OCI-LY7 (cell line): ENCODE data around the gene NACAD. TPM values are rescaled to one million over a fixed set of nuclear protein-coding genes. Genes with fewer than 3 reads are reported as not detected.

Experiments used
- BruUV-seq: library from RNA; stranded (reverse); fragments of 400-500 nt; replicated peaks from 2 replicates; lab custom pipeline; 2021; lab: Mats Ljungman, UMichigan
- CTCF ChIA-PET: fragments of 300-600 bp; sonication (Branson Sonifier 250); formaldehyde crosslinking; loops from one replicate; lab custom pipeline; 2022; ENCODE audit warnings: antibody characterized with exemption; ENCODE audit not compliant: unreplicated experiment; lab: Charles Lee
- POLR2A ChIA-PET: fragments of 300-600 bp; sonication (Branson Sonifier 250); formaldehyde crosslinking; loops from one replicate; lab custom pipeline; 2022; ENCODE audit warnings: antibody characterized with exemption; lab: Charles Lee
- DNase-seq: peaks from one replicate; pipeline ENCODE4 v3.0.0-alpha.2; 2015; ENCODE audit warnings: low spot score
- H2AFZ ChIP-seq: fragments of 200-600 bp; sonication (generic), shearing (Covaris generic); 2 replicates; pipeline ENCODE4 v1.6.1; 2014; ENCODE audit warnings: mild to moderate bottlenecking, antibody characterized with exemption, low read length, moderate library complexity
- H3K27ac ChIP-seq: fragments of 200-600 bp; sonication (generic); 2 replicates; pipeline ENCODE4 v1.5.1; 2014; ENCODE audit warnings: mixed run types, low read depth, mild to moderate bottlenecking, moderate library complexity, low read length, inconsistent platforms; ENCODE audit not compliant: poor library complexity, severe bottlenecking
- H3K36me3 ChIP-seq: fragments of 200-600 bp; sonication (generic); 2 replicates; pipeline ENCODE4 v1.6.1; 2014; ENCODE audit warnings: mild to moderate bottlenecking, antibody characterized with exemption, low read length, moderate library complexity, mixed read lengths; ENCODE audit not compliant: insufficient read depth
- H3K4me1 ChIP-seq: fragments of 200-600 bp; sonication (generic); 2 replicates; pipeline ENCODE4 v1.5.1; 2014; ENCODE audit warnings: mild to moderate bottlenecking, low read length; ENCODE audit not compliant: insufficient read depth, poor library complexity, severe bottlenecking
- H3K4me2 ChIP-seq: fragments of 200-600 bp; sonication (generic); 2 replicates; pipeline ENCODE4 v1.6.1; 2014; ENCODE audit warnings: mild to moderate bottlenecking, low read length
- H3K4me3 ChIP-seq: fragments of 200-600 bp; sonication (generic); 2 replicates; pipeline ENCODE4 v1.5.1; 2014; ENCODE audit warnings: mild to moderate bottlenecking, low read depth, low read length; ENCODE audit not compliant: poor library complexity, severe bottlenecking
- H3K79me2 ChIP-seq: fragments of 200-600 bp; sonication (generic); 2 replicates; pipeline ENCODE4 v1.6.1; 2016; ENCODE audit warnings: low read depth, mild to moderate bottlenecking, low read length, moderate library complexity, mixed read lengths; ENCODE audit not compliant: insufficient read depth
- H3K9me2 ChIP-seq: fragments of 200-600 bp; sonication (generic); 2 replicates; pipeline ENCODE4 v1.6.1; 2016; ENCODE audit warnings: mild to moderate bottlenecking, low read length, mixed read lengths; ENCODE audit not compliant: insufficient read depth
- H3K9me3 ChIP-seq: fragments of 200-600 bp; sonication (generic); 2 replicates; pipeline ENCODE4 v1.6.1; 2014; ENCODE audit warnings: mild to moderate bottlenecking, mixed run types, low read length, mixed read lengths
- H4K20me1 ChIP-seq: fragments of 200-600 bp; sonication (generic); 2 replicates; pipeline ENCODE4 v1.6.1; 2014; ENCODE audit warnings: mild to moderate bottlenecking, antibody characterized with exemption, low read length, moderate library complexity, mixed read lengths; ENCODE audit not compliant: insufficient read depth
- EZH2phosphoT487 ChIP-seq: fragments of 200-600 bp; sonication (generic); IDR thresholded peaks from 2 replicates; pipeline ENCODE4 v1.6.1; 2018; ENCODE audit warnings: low read depth, borderline replicate concordance, mild to moderate bottlenecking, mixed run types, antibody characterized with exemption, low read length, moderate library complexity, mixed read lengths
- intact Hi-C: fragments of 100-400 bp; cut with micrococcal nuclease; formaldehyde crosslinking; loops from one replicate; pipeline ENCODE4 v1.10.0; 2022; ENCODE audit not compliant: unreplicated experiment
- total RNA-seq, 2 experiments: library from RNA; depleted of rRNA in 1 of 2; stranded (reverse); fragments of >200 nt in 1 of 2; shearing (Covaris generic) in 1 of 2; gene quantifications; 2 replicates each; pipeline ENCODE4 v1.2.3, GENCODE V29; 2014 to 2022
- TF ChIP-seq, protein P1 (sequence below): fragments of 200-600 bp; sonication (generic); conservative IDR thresholded peaks from 2 replicates; pipeline ENCODE4 v1.5.1; 2014; ENCODE audit warnings: mild to moderate bottlenecking, antibody characterized with exemption, low read length, moderate library complexity, mixed read lengths

The NACAD gene
- total RNA-seq, 2 experiments from 2014 or later = not detected

DNA sequence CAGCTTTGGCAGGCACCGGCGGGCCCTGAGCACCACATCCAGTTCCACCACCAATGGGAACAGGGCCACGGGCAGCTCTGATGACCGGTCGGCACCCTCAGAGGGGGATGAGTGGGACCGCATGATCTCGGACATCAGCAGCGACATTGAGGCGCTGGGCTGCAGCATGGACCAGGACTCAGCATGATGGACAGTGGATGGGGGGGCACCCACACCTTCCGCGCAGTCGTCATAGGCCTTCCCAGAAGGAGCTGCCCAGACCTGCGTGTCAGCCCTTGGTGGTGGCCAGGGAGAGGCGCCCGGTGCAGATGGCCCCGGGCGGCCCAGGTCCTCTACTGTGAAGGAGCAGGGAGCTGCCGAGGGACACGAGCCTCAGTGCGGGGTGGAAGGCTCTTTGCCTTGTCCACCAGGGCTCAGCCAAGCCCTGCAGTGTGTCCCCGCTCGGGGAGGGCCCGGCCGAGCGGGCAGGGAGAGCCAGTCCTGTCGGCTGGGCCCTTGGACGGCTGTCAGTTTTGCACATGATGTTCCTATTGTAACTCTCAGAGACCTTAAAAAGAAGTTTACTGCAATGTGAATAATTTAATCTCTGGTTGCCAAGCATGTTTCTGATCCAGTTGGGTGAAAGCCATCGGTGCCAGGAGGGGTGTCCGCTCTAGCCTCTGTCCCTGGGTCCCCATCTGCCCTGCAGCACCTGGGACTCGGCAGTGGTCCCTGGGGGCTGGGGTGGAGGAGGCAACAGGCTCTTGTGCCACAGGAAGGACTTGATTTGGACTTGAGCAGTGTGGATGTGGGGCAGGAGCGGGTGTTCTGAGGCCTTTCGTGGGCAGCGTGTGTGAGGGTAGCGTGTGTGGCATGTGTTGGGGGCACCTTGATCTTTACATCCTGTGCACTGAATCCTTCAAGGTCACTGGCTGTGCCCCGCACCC lies 12.6 kb downstream of the NACAD start:
- TSS peak; percentile 73 for BruUV-seq
- ChIA-PET CTCF (no interaction called here), POLR2A (interaction anchor here (0.6 kb wide), 1 partner anchor 13 kb away, joined by 4 read pairs; no protein-coding TSS in a partner anchor)
- H3K27ac ChIP-seq = no peak overlapping the region
- H3K79me2 ChIP-seq = no peaks in the 10 kb centered on the region
- no peaks in the 10 kb centered on the region for H3K9me2 ChIP-seq
- no peak overlapping the region for H2AFZ ChIP-seq
- H3K9me3 ChIP-seq = no peaks in the 10 kb centered on the region
- no peaks in the 10 kb centered on the region for H4K20me1 ChIP-seq
- TF ChIP-seq EZH2phosphoT487 = no peak
- TF ChIP-seq, protein P1, sequence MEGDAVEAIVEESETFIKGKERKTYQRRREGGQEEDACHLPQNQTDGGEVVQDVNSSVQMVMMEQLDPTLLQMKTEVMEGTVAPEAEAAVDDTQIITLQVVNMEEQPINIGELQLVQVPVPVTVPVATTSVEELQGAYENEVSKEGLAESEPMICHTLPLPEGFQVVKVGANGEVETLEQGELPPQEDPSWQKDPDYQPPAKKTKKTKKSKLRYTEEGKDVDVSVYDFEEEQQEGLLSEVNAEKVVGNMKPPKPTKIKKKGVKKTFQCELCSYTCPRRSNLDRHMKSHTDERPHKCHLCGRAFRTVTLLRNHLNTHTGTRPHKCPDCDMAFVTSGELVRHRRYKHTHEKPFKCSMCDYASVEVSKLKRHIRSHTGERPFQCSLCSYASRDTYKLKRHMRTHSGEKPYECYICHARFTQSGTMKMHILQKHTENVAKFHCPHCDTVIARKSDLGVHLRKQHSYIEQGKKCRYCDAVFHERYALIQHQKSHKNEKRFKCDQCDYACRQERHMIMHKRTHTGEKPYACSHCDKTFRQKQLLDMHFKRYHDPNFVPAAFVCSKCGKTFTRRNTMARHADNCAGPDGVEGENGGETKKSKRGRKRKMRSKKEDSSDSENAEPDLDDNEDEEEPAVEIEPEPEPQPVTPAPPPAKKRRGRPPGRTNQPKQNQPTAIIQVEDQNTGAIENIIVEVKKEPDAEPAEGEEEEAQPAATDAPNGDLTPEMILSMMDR = no peak
- DNase-seq = no peak
- H3K4me2 ChIP-seq = no peak overlapping the region
- H3K36me3 ChIP-seq = peaks cover 68% of the 10 kb centered on the region
- intact Hi-C loops = loop anchor here (5.0 kb wide), 1 partner anchor 61 kb away; no protein-coding TSS in a partner anchor
- H3K4me3 ChIP-seq = no peak overlapping the region
- no peaks in the 10 kb centered on the region for H3K4me1 ChIP-seq

GRCh38 chr7:45075355-45075644 lies 13.5 kb downstream of the NACAD start:
- POLR2A ChIA-PET = no interaction called here
- Histone ChIP-seq H3K9me2 (no peaks in the 10 kb centered on the region), H3K4me3 (no peak overlapping the region), H3K79me2 (no peaks in the 10 kb centered on the region), H3K9me3 (no peaks in the 10 kb centered on the region), H2AFZ (no peak overlapping the region), H3K36me3 (peaks cover 77% of the 10 kb centered on the region), H3K4me1 (no peaks in the 10 kb centered on the region), H3K27ac (no peak overlapping the region), H4K20me1 (no peaks in the 10 kb centered on the region), H3K4me2 (no peak overlapping the region)
- TF ChIP-seq, protein P1 = no peak
- no peak for TF ChIP-seq EZH2phosphoT487
- intact Hi-C loops = loop anchor here (5.0 kb wide), 1 partner anchor 62 kb away; no protein-coding TSS in a partner anchor
- no TSS peak for BruUV-seq
- CTCF ChIA-PET = no interaction called here
- no peak for DNase-seq
